GM19035 (cell line): ENCODE data around the gene AFAP1.
A peak's percentile ranks its signal among the peaks of the same experiment; 100 is the strongest.

ENCODE experiments used
- ATAC-seq: cut with Tn5 transposase; IDR thresholded peaks from one replicate; pipeline ENCODE4 v1.9.1; 2021; ENCODE audit not compliant: unreplicated experiment

Gene AFAP1

GRCh38 chr4:7844594-7844991 lies 95.1 kb downstream of the AFAP1 start:
- no peak for ATAC-seq

- peak; percentile 83 for ATAC-seq
Measured at GRCh38 chr4:7843831-7844593, 95.6 kb downstream of the AFAP1 start.

DNA sequence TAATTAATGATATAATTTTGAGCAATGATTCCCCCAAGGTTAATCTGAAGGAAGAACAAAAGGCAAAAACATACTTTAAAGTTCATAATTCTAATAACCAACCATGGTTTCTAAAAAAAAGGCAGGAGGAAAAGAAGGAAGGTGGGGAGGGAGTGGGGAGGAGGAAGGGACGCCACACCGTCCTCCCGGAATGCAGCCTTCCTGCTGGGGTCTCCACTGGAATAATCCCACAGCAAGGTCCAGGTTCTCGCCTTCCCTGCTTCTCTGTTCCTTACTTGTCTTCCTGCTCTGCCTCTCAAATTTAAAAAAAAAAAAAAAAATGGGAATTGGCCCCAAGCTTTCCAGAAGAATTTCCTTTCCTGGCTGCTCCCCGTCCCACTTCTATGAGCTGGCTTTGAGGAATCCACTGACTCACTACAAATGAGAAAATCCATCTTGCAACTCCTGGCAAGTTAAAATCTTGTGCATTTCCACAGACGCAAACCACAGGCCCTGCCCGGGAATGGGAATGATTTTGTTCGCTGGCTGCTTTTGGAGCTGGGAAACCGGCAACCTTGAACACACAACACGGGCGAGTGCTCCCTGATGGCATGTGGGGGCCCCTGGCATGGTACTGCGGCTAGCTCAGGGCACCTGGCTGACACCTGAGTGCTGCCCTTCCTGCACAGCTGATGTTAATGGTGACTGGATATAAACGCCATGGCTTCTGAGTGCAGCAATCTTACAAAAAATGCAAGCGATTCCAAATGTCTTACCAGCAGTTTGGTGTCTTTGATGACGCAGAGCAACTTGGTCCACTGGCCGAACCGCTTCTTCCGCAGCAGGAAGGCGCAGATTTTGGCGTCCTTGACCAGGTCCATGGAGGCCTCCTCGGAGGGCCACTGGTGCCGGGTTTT lies 97.0 kb downstream of the AFAP1 start:
- no peak for ATAC-seq

- ATAC-seq: no peak
Measured at GRCh38 chr4:7841894-7842293, 97.8 kb downstream of the AFAP1 start.

GRCh38 chr4:7841071-7841470 lies 98.6 kb downstream of the AFAP1 start:
- ATAC-seq: no peak

DNA sequence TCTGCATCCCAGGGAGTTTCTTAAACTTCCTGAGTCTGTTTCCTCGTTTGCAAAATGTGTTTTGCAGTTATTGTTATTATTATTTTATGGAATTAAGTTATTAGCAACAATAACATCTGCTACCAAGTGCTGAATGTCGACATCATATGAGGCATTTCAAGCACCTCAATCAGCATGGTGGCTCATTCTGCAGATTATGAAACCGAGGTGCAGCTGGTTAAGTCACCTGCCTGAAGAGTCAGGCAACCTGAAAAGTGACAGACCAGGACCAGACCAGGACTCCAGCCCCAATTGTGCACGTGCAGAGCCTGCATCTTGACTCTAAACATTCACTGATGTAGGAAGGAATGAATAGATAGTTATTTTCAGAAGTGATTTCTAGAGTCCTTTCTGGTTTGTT lies 99.8 kb downstream of the AFAP1 start:
- no peak for ATAC-seq

GRCh38 chr4:7838136-7838782 lies 101.4 kb downstream of the AFAP1 start:
- ATAC-seq: no peak

DNA sequence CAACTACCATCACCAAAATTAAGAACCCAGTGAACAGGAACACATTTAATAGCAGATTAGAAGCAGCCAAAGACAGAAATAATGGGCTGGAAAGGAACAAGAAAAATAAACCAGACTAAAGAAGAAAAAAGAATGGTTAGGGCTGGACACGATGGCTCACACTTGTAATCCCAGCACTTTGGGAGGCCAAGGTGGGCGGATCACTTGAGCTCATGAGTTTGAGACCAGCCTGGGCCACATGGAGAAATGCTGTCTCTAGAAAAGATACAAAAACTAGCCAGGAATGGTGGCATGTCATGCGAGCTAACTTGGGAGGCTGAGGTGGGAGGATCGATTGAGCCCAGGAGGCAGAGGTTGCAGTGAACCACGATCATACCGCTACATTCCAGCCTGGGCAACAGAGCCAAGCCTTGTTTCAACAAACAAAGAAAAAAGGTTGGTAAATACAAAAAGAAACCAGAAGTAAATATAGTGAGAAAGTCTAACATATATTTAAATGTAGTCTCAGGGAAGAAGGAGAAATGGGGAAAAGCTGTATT lies 102.0 kb downstream of the AFAP1 start:
- ATAC-seq: no peak

GRCh38 chr4:7831858-7832730 lies 107.6 kb downstream of the AFAP1 start:
- ATAC-seq: no peak

- ATAC-seq: peak; percentile 76
Measured at GRCh38 chr4:7831330-7831729, 108.3 kb downstream of the AFAP1 start.

DNA sequence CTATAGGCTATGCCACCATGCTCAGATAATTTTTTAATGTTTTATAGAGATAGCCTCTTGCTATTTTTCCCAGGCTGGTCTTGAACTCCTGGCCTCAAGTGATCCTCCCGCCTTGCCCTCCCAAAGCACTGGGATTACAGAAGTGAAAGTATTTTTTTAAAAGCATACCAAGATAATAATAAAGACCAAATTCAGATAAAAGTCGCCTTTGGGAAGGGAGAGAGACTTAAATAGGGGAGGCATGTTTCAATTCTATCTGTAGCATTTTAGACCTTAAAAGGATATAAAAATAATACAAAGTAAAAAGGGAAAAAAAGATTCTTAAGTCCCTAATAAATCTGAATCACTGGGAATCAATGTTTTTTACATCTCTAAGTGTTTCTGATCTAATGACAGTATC lies 108.9 kb downstream of the AFAP1 start:
- ATAC-seq: no peak

DNA sequence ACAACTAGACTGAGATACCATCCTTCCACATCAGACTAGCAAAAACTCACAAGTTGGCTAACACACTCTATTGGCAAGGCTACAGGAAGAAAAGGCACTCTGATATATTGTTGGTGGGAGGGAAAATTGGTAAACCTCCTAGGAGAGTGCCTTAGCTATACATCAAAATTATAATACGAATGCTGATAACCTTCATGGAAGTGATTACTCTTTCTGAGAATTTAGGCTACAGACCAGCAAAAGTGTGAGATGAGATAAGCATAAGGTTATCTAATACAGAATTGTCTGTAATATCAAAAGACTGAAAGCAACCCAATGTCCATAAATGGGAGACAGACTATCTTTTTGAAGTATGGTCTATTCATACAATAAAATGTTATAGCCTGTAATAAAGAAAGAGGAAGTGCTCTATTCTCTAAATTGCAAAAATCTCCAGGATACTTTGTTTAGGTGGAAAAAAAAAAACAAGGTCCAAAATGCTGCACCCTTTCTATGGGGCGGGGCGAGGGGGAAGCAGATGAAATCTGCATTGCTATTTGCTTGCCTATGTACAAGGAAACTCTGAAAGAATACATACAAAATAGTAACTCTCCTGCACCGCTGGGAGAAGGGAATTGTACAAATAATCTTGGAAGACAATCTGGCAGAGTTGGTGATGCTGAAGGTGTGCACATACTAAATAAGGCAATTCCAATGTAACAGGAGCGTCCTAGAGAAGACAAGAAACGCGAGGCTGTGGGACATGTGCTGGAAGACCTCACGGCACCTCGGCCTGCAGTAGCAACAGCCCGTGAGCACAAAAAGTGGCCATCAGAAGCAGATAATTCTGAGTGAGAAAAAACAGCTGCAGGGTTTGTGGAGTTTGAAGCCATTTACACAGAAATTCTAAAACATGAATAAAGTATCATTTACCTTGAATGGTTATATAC lies 109.7 kb downstream of the AFAP1 start:
- ATAC-seq: no peak

DNA sequence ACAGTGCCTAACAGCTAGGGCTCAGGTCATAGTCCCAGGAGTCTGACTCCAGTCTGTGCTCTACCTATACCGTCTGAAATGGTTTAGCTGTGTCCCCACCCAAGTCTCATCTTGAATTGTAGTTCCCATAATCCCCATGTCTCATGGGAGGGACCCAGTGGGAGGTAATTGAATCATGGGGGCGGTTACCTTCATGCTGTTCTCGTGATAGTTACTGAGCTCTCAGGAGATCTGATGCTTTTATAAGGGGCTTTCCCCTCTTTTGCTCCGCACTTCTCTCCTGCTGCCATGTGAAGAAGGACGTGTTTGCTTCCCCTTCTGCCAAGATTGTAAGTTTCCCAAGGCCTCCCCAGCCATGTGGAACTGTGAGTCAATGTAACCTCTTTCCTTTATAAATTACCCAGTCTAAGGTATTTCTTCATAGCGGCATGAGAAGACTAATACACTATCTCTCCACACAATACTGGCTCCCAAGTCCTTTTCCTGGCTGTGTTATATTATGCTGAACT lies 110.8 kb downstream of the AFAP1 start:
- ATAC-seq: no peak

DNA sequence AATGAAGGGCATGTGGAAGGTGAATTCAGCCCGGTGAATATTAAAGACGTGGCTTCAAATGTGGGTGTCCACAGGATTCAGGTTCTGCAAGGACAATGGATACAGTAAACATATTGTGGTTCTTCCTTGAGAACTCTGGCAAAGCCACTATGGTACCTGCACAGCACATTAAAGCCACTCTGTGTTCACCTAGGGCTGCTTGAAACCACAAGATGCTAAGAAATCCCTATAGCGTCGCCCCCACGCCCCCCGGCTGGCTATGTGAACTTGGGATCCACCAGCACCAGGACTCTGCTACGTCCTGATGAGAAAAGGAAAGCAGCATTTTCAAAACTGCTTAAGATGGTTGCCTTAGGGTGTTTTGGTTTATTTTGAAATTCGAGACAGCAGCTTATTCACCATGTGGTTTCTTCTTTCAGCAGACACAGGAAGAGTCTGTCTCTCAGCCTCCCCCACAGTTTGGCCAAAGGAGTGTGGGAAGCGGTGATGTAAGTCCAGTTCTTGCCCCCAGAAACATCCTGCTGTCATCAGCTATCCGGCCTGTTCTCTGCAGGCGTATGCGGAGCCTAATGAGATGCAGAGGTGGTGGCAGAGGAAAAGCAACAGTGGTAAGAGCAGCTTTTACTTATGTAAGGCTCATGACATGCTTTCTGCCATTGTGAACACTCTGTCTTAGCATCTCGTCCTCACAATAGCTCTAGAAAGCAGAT lies 111.5 kb downstream of the AFAP1 start:
- peak; percentile 63 for ATAC-seq

DNA sequence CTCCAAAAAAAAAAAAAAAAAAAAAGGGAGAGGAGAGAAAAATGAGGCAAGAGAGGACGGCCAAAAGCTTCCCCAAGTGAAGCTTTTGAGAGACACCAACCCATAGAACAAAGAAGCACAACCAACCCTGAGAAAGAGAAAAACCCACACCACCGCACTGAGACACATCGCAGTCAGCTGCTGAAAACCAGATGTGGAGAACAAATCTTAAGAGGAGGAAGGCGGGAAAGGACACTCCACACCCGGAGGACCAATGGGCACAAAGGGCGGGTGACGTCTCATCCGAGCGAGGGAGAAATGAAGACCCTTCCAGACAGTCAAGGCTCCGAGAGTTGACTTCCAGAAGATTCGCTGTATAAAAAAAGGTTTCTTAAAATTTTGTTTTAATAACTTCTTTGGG lies 112.1 kb downstream of the AFAP1 start:
- no peak for ATAC-seq

- no peak for ATAC-seq
Measured at GRCh38 chr4:7826909-7827306, 112.8 kb downstream of the AFAP1 start.

- no peak for ATAC-seq
Measured at GRCh38 chr4:7826176-7826908, 113.3 kb downstream of the AFAP1 start.

DNA sequence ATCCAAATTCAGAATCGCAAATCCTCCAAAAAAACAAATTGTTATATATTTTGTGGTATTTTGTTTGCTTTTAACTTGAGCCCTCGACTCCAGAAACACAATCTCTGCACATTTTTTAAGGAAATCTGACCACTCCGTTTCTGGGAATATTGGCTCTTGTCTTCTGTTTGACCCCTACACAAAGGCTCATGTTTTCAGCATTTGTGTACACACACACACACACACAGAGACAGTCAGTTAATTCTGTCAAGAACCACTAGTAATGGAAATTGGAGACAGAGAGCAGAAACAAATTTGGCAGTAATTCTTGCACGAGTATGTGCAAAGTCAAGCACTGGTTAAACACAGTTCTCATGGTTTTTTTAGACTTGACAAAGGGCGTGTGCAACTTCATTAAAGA lies 115.4 kb downstream of the AFAP1 start:
- ATAC-seq: no peak
